GM11168 (cell line): ENCODE data around the gene RDH16.

ENCODE experiments used
- in situ Hi-C: fragments of 300-500 bp; cut with MboI; formaldehyde crosslinking; loops from one replicate; pipeline ENCODE4 v1.12.0; 2022; ENCODE audit warnings: low sequenced_read_pairs; ENCODE audit not compliant: unreplicated experiment

The RDH16 gene, protein sequence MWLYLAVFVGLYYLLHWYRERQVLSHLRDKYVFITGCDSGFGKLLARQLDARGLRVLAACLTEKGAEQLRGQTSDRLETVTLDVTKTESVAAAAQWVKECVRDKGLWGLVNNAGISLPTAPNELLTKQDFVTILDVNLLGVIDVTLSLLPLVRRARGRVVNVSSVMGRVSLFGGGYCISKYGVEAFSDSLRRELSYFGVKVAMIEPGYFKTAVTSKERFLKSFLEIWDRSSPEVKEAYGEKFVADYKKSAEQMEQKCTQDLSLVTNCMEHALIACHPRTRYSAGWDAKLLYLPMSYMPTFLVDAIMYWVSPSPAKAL

DNA sequence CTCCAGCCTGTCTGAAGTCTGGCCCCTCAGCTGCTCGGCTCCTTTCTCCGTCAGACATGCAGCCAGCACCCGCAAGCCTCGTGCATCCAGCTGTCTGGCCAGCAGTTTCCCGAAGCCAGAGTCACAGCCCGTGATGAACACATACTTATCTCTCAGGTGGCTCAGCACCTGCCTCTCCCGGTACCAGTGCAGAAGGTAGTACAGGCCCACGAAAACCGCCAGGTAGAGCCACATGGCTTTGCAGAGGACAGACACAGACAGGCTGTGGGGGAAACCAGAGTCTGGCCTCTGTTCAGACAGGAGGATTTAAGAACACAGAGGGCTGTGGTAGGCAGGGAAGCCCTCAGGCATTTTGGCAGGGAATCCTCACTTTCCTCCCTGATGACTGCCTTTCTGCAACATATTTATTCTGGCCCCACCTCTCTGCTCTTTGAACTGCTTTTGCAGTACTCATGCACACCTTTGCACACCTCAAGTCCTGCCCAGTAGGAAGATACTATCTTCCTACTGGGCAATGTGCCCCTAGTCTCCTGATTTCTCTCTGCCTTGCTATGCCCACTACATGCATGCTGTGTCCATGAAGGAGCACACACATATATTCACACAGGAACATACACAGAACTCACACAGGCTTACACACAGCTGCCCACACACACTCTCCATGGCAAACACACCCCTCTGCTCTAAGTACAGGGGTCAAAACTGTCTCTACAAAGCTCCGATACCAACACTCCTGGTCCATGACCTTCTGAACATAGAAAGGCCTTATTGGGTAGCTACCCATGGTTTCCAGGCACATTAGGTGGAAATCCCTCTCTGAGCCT lies at the start of gene RDH16:
TSS of gene RDH16 (minus strand) at position 380 of the 824 bp plus-strand sequence. CDS start at position 234, 146 bp downstream.
- in situ Hi-C loops = no loop called here

DNA sequence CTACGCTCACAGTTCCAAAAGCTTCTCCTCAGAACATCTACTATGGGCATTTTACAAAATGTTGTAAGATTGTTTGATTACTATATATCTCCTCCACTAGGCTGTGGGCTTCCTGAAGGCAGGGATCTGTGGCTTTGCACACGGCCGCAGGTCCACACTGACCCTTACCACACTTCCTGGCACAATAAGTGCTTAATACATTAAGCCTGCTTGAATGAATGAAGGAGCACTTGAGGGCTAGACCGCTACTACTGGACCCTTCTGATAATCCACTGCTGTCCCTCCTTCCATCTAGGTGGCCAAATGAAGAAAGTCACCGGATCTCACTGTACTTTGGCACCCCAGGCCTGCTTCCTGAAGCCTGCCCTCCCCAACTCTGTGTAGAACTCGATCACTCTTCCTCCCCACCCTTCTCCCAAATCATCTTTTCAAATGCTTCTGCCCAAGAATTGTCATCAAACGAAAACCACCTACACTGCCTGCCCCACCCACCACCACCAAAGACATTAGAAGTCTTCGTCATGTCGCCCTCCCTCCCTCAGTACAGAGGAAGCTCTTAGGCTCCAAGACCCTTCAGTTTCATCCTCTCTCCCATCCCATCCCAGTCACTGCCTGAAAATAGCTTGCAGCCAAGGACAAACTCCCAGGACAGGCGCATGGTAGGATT lies 49.5 kb upstream of the RDH16 start:
- in situ Hi-C loops = no loop called here

DNA sequence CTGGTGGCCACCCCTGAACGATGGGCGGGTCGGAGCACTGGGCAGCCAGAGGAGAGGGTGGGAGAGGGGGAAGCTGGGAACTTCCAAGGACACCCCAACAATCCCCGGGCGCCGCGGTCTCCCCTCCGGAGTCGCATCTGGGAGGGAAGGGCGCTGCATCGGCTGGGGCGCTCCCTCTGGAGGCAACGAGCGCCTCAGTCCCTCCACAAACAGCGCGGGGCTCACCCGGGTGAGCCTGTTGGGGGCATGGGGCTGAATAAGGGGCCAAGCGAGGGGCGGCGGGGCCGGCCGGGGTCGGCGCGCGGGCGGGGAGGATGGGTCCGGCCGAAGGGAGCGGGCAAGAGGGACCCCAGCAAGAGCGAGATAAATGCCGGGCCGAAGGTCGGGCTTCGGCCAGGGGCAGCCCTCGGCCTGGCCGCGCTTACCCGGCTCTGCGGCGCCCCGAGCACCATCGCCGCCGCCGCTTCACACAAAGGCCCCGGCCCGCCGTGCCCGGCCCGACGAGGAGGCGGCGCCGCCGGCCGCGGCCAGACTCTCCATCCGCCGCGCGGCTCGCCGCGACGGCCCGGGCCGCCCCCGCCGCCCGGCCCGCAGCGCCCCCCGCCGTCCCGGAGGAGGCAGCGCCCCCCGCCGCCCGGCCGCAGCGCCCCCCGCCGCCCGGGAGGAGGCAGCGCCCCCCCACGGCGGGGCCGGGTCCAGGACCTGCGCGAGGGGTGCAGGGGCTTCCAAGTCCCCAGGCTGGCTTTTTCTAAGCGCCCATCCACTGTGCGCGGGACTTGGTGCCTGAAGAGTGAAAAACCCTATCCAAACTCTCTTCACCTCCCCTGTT lies 48.8 kb upstream of the RDH16 start, which contains the start of gene ZBTB39:
TSS of gene ZBTB39 (minus strand) at position 567 of the 829 bp plus-strand sequence. CDS start 1,629 bp downstream, outside the sequence.
- in situ Hi-C loops = no loop called here

DNA sequence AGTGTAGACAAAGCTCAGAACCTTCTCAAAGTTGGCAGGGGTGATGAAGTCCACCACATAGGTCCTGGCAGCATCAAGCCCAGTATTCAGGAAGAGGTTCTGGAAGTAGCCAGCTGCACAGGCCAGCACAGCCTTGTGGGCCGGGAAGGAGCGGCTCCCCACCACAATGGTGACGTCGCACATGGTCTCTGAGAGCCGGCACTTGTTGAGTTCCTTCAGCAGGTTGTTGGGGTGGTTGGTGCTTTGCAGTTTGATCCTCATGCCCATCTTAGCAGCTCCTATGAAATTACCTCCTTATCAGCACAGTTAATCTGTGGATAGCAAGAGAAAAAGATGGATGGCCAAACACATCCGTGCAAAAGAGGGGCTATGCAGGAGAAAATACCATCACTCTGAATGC lies 47.2 kb upstream of the RDH16 start:
- in situ Hi-C loops = no loop called here

DNA sequence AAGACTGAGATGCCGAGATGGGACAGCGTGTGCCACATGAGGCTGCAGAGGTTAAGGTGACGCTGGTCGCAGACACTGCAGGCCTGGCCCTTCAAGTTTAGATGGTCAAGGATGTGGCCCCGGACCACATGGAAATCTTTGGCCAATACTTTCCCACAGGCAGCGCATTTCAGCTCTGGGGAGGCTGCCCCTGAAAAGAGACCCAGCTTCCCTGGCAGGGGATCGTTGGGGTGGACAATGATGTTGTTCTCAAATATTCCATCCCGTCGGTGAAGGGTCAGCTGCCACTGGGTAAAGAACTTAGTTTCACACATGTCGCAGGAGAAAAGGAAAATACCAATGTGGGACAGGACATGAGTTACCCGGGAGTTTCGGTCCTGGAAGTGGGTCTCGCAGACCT lies 46.0 kb upstream of the RDH16 start:
- in situ Hi-C loops = no loop called here

DNA sequence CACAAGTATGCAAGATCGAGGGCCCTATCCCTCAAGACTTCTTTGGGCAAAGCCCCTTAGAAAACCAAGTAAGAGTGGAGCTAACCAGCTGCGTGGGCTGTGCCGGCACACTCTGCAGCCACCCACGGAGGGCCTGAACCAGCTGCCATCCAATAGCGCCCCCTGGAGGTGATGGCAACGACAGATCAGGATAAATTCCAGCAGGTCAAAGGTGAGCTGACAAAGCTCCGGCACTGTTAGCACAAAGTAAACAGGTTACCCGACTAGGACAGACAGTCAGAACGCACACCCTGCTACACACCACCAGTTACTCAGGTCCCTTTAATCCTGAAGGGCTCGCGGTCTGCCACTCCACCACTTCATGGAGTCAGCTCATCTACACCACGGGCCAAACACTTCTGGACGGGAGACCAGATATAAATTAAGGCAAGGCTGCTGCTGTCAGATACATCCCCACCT lies 44.1 kb upstream of the RDH16 start:
- in situ Hi-C loops = no loop called here

DNA sequence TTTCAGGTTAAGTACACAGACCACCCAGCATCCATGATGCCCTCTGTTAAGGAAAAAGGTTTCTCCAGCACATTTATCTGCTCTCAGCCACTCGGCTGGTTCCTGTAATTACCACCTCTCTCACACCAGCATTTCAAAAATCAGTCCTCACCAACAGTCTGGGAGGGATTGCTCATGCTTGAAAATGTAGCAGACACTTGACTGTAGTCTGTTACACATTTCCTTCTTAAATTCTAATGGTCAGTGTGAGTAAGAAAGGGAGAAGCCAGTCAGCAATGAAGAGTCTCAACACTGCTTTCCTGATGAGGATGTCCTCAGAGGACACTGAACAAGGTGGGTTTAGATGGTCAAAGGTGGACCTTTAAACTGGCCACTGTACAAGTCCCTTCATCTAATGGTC lies 43.0 kb upstream of the RDH16 start:
- in situ Hi-C loops = no loop called here

DNA sequence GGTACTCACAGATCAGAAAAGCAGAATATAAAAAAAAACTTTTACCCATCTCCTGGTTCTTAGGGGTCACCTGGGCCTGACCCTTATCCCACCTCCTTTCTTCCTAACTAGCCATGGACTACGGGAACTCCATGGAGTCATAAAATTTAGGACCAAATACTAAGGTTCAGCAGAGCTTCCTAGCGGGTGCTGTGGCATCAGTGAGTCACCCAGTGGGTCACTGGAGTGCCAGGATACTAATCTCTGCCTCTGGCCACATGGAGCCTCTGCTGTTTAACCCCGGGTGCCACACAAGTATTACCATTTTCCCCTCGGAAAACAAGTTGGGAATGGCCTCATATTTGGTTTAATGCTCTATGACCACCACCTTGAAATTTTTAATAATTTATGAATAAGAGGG lies 42.0 kb upstream of the RDH16 start:
- in situ Hi-C loops = loop anchor here (25.0 kb wide), 1 partner anchor 162 kb away; no protein-coding TSS in a partner anchor

DNA sequence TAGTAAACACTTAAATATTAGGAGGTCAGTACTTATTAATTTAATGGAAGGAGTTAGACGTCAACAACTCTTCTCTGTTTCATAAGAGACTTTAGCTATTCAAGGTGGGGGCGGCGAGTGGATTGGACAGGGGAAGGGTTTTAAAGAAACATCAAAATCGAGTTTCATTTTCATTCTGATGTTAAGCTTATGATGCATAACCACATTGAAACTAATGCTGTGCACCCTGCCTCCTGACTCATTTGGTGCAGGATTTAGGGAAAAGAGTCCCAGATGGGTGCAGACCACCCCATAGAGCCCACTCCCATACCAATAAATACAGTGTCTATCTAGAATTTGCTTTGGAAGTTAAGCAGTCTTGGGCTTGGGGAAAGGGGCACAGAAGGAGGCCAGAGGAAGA lies 41.6 kb upstream of the RDH16 start:
- in situ Hi-C loops = loop anchor here (25.0 kb wide), 1 partner anchor 162 kb away; no protein-coding TSS in a partner anchor

DNA sequence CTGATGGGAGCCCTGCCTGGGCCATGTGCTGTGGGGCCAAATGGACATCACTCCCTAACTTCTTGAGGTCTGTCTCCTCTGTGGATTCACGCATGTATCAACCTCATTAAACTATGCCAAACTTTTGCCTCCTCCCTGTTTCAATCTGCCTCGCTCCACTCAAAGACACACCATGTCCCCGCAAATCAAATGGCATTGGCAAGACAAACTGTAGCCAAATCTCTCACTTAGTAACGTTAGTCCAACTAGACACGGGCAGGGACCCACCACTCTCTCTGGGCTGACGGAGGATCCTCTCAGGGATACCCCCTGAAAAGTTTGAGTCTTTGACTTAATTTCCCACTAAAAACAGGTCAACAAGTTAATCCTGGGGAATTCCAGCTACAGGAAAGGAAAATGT lies 40.9 kb upstream of the RDH16 start:
- in situ Hi-C loops = loop anchor here (25.0 kb wide), 1 partner anchor 161 kb away; no protein-coding TSS in a partner anchor

DNA sequence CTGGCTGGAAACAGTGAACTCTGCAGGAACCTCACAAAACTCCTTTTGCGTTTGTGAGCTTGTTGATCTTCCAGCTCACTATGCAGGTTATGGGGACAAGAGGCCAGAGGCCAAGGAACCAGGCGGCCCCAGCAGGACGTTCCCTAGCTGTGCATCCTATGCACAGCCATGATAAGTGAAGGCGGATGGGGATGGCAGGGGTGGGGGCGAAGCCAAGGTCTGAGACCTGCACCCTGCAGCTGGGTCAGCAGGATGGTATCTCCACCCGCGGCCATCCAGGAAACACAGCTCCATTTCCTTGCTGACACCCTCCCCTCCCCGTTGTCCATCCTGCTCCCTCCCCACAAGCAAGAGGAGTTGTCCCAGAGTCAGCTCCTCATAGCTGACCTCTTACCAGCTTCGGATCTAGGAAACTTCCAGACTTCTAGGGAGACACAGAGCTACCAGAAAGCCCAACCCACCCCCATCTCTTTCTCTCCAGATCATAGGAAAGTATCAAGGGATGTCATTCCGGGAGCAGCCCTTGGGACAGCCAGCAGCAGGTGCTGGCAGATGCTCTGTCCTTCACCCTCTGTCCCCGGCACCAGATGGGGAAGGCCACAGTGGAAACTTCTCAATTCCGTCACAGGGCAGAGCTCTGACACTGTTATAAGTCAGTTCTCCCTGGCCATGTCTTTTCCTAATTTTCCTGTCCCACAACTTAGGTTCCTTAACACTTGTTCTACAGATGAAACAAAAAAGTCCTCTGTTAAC lies 39.6 kb upstream of the RDH16 start:
- in situ Hi-C loops = loop anchor here (25.0 kb wide), 1 partner anchor 160 kb away; no protein-coding TSS in a partner anchor

DNA sequence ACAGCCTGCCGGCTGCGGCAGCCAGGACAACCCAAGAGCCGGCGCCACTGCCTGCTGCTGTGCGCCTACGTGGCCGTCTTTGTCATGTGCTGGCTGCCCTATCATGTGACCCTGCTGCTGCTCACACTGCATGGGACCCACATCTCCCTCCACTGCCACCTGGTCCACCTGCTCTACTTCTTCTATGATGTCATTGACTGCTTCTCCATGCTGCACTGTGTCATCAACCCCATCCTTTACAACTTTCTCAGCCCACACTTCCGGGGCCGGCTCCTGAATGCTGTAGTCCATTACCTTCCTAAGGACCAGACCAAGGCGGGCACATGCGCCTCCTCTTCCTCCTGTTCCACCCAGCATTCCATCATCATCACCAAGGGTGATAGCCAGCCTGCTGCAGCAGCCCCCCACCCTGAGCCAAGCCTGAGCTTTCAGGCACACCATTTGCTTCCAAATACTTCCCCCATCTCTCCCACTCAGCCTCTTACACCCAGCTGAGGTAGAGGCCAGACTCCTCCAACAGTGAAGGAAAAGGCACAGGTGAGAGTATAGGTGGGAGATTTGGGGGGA lies 38.6 kb upstream of the RDH16 start:
- in situ Hi-C loops = loop anchor here (25.0 kb wide), 1 partner anchor 159 kb away; no protein-coding TSS in a partner anchor

DNA sequence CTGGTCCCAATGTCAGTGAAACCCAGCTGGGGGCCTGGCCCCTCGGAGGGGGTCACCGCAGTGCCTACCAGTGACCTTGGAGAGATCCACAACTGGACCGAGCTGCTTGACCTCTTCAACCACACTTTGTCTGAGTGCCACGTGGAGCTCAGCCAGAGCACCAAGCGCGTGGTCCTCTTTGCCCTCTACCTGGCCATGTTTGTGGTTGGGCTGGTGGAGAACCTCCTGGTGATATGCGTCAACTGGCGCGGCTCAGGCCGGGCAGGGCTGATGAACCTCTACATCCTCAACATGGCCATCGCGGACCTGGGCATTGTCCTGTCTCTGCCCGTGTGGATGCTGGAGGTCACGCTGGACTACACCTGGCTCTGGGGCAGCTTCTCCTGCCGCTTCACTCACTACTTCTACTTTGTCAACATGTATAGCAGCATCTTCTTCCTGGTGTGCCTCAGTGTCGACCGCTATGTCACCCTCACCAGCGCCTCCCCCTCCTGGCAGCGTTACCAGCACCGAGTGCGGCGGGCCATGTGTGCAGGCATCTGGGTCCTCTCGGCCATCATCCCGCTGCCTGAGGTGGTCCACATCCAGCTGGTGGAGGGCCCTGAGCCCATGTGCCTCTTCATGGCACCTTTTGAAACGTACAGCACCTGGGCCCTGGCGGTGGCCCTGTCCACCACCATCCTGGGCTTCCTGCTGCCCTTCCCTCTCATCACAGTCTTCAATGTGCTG lies 38.0 kb upstream of the RDH16 start:
- in situ Hi-C loops = loop anchor here (25.0 kb wide), 1 partner anchor 158 kb away; no protein-coding TSS in a partner anchor

DNA sequence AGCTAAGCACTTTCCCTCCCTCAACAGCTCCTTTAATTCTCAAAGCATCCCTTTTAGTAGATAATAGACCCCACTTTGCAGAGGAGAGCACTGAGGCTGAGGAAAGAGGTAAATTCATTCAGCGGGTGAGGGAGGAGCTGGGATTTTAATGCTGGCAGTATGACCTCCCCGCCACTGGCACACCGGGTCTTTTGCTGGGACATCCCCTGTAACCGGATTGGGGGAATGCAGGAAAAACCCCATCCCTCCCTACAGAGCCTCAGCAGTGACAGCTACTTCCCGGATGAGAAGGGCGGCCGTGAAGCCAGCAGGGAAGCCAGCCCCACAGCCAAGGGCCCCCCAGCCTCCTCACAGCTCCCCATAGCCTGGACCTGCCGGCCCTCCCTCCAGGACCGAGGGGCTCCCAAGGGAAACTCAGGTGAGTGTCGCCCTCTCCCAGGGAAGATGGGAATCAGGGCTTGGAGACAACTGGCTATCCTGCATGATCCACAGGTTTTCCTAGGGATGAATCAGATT lies 36.9 kb upstream of the RDH16 start:
- in situ Hi-C loops = loop anchor here (5.0 to 25.0 kb wide), 2 partner anchors 157 to 227 kb away; no protein-coding TSS in a partner anchor

DNA sequence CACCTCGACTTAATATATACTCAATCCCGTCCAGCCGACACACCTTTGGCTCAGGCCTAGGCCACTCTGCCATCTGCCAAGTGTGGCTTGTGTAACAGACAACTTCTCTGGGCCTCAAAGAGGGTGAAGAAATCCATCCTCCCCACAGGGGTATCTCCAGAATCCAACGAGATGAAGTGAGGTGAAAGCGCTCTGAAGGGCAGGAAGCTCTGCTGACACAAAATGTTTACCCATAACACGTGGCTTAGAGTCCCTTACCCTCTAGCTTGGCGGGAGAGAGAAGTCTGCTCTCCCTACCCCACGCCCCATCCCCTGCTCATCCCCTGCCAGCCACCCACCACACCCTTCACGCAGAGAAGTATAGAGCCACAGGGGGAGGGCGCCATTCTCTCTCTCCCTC lies 35.9 kb upstream of the RDH16 start:
- in situ Hi-C loops = loop anchor here (5.0 to 25.0 kb wide), 2 partner anchors 156 to 226 kb away; no protein-coding TSS in a partner anchor

DNA sequence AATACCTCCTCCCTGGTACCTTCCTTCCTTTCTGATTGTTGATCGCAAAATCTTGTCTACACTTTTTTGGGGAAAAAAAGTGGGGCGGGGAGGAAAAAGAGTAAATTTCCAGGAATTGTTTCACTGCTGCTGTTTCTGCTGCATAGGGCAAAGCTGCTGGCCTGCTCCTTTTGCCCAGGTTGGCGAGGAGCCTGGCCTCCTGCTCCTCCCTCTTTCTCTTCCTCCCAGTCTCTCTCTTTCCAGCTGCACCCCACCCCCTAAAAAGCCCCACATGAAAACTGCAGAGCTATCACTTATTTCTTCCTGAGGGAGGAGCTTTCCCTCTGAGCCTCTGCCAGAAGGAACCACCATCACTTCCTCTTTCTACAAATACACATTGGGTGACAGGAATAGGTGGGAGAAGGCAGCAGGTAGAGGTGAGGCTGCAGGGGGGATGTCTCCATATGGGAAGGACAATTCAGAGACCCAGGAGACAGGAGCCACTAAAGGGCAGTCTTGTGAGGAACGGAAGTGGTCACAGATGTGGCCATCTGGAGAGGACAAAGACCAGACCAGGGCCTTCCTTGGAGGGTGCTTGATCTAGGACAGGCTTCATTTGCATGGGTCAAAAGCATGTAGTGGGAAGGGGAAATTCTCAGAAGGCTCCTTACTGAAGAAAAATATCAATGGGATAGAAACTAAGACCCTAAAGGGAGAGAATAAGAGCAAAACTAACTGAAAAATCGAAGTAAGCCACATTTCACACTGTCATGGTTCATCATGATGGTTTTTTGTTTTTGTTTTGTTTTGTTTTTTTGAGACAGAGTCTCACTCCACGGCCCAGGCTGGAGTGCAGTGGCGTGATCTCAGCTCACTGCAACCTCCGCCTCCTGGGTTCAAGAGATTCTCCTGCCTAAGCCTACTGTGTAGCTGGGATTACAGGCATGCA lies 34.2 kb upstream of the RDH16 start:
- in situ Hi-C loops = loop anchor here (5.0 to 25.0 kb wide), 2 partner anchors 154 to 224 kb away; no protein-coding TSS in a partner anchor
